ENCODE data around the gene ZFAND3.

ZFAND3 gene

GRCh38 chr6:38055203-38055589, 235.7 kb downstream of the ZFAND3 start:
- DNase-seq: no peak

GRCh38 chr6:38056361-38056760, 236.8 kb downstream of the ZFAND3 start:
- no peak for DNase-seq

- no peak for DNase-seq
These were observed 238.5 kb downstream of the ZFAND3 start for GRCh38 chr6:38057994-38058393.

DNA sequence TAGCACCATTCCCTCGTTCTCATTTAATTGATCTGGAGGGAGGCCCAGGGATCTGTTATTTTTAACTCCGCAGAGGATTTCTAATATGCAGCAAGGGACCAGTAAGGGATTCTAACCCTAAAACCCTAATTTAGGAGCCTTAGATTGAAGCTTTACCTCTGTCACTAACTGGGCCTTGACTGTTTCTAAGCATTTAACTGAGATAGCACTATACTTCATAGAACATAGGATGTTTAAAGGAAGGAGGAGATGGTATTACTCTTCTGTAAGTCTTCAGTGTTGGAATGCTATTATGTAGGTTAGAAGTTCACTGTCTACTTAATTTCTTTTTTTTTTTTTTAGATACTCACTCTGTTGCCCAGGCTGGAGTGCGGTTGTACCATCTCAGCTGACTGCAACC, 242.5 kb downstream of the ZFAND3 start:
- DNase-seq: no peak

DNA sequence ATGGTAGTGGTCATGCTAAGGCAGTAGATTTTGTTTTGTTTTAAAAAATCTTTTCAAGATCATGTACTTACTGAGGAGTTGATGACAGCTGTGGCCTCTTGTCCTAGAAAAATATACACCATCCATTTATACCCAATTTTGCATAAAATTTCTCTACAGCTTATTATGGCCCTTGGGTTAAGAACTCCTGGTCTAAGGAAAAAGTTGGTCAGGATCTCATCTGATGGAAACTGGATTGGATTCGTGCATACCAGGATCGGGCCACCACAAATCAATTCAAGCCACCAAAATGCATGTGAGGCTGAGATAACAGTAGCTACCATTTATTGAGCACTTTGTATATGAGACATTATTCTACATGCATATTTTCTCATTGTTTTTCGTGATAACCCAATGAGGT, 244.4 kb downstream of the ZFAND3 start:
- DNase-seq: no peak

GRCh38 chr6:38064431-38064830, 244.9 kb downstream of the ZFAND3 start:
- no peak for DNase-seq

DNA sequence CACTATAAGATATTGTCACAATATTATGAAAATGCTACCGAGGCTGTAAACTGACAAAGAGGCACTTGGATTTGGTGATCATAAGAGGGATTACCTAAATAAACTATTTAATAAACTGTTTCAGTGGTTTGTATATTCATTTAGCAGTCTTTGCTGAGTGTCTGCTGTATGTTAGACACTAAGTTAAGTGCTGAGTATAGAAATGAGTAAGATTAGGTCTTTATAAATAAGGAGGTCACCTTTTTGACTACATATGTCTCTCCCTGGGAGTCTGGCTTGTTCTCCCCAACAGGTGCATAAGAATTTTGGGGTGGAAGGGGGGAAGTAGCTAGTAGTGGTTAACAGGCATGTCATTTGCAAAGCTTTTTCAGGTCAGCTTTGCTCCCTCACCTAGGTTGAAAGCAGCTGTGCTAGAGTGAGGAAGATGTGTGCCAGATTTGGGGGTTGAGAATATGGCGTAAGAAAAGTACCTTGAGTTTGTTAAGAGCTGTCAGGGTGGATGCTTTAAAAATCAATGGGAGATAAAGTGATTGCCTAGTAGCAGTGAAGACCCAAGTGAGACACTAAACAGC, 246.3 kb downstream of the ZFAND3 start:
- DNase-seq: no peak

- DNase-seq: no peak
These were observed 247.9 kb downstream of the ZFAND3 start for GRCh38 chr6:38067263-38067980.

DNA sequence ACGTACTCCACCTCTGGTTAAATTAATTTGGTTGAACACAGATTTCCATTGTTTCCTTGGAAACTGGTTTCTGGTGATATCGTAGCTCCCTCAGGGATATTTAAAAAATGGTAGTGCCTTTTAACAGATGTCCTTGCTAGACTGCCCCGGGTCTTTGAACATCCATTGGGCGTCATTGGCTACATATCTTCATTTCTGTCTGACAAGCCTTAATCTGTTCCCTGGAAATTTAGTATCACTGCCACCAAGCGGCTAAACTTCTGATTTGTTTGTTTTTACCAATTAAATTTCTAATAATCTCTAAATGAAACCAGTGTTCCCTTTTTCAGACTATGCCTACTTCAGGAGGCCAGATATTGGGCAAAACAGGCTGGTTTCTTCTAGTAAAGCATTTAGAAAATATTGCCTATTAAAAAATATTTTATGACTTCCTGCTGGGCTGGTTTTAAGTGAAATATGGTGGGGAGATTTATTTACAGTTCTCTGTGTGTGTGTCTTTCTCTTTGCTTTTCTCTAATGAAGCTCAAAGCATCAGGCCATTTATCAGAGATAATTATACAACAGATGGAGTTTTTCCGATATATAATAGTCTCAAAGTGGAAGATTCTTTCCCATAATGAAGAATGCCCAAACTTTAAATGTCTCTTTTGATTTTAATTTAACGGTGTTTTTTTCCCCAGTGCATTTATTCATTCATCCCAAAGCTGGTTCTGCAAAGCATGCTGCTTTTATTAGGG, 249.5 kb downstream of the ZFAND3 start:
- no peak for DNase-seq

- DNase-seq: no peak
These were observed 258.0 kb downstream of the ZFAND3 start for GRCh38 chr6:38077488-38078030.

GRCh38 chr6:38078671-38079070, 259.1 kb downstream of the ZFAND3 start:
- DNase-seq: no peak

GRCh38 chr6:38079107-38079506, 259.6 kb downstream of the ZFAND3 start:
- DNase-seq: no peak

DNA sequence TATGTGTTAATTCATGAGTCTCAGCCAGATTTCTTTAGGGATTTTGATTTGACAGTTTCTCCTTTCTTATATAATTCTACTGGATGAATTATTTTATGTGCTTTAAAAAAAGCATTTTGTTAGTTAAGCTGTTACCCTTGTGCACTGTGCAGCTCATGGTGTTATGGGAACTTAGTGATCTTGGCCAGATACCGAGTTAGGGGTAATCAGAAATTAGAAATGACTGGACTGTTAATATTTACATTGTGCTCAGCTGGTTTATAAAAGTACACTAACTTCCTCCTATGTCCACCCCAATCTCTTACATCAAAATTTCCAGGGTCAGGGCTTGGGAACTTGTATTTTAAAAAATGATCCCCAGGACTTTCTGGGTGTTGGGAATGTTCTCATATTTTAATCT, 260.0 kb downstream of the ZFAND3 start:
- DNase-seq: no peak

DNA sequence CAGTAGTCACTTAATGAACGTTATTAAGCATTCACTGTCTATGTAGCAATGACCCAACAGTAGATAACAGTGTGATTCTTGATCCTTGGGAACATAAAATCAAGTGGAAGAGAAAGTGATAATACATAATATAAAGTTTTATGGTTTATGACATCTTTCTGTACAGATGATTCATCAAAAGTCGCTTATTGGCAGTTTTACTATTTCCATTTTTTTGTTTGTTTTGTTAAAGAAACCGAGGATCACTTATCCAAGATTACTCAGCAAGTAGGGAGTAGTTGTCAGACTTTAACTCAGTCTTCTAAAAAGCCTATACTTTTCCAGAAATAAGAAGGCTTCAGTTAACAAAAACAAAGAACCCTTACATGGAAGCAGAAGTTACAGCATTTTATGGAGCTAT, 260.8 kb downstream of the ZFAND3 start:
- DNase-seq: no peak

DNA sequence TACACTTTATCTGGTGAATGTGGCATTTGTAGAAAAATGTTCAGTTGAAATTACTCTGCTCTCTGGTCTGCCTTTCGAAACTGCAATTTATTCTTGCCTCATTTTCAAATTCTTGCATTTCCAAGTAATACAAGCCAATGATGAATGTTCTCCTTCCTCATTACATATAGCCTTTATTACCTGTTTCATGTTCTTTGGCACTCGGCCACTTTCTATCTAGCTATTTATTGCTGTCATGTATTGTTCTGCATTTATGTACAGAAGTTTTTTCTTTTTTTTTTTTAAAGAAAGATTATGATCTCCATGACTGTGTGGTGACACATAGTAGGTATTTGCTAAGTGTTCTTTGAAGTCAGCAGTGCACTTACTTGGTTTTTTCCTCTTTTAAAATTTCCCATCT, 261.4 kb downstream of the ZFAND3 start:
- DNase-seq: no peak

DNA sequence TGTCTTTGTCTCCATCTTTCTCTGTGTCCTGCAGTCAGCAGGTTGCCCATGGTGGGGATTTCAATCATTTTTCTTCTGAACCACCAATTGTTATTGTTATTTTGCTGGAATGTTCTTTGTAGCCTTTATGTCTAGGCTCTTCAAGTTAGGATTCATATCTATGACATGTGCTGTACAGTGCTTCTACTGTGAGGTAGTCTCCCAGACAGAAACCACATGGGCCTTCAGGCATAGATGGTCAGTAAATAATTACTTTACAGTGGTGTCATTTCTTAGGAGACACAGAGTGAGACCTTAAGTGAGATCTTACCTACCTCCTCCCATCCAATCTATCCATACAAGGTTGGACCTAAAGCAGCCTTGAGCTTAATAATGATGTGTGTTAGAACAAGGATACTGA, 265.5 kb downstream of the ZFAND3 start:
- DNase-seq: no peak

DNA sequence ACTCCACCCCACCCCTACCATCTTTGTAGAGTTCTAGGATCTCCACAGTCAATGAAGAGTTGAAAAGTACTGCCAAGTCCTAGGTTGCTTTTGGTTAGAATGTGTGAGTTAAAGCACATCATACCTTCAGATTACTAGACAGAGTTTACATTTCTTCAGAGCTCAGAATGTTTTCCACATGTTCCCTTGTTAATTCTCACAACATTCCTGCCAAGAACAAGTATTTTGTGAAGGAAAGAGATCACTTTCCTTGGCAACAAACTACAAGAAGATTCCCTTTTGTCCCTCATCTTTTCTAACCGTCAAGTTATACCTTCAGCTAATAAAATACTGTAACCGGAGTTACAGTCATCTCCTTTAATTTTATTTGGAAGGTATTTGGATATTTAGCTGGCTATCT, 266.8 kb downstream of the ZFAND3 start:
- no peak for DNase-seq

- no peak for DNase-seq
These were observed 268.5 kb downstream of the ZFAND3 start for GRCh38 chr6:38088010-38088409.

GRCh38 chr6:38088829-38089228, 269.3 kb downstream of the ZFAND3 start:
- DNase-seq: no peak

- DNase-seq: no peak
These were observed 272.1 kb downstream of the ZFAND3 start for GRCh38 chr6:38091613-38092012.

GRCh38 chr6:38092465-38092864, 272.9 kb downstream of the ZFAND3 start:
- no peak for DNase-seq

DNA sequence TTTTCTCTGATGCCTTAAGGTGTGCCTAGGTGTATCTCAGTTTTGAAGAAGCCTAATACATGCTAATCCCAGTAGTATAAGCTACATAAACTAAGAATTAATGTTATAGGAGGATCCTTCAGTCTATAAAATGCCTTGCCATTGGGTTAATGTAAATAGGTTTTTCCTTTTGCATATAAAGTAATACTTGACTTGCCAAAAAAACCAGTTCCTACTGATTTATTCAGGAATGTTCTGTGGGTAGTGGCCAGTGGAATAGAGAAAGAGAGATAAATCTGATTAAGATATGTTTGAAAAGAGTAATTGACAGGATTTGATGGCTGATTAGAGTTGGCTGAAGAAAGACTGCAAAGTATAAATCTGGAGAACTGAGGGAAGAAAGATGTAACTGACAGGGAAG, 273.4 kb downstream of the ZFAND3 start:
- DNase-seq: no peak

DNA sequence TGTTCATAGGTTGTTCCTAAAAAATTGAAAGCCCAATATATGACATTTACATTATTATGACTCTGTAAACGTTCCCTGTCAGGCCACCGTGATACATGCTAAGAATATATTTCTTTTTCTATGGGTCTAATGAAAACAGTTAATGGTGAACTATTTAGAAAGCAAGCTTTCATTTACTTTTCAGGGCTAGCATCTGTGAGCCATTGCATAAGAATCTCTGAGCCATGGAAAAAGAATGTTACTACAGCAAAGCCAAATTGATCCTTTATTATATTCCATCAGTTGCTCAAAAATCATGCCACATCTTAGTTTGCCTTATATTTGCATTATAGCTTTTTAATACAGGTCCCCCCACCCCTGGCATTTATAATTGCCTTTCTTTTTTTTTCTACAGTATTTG, 275.5 kb downstream of the ZFAND3 start:
- no peak for DNase-seq

GRCh38 chr6:38099221-38099620, 279.7 kb downstream of the ZFAND3 start:
- DNase-seq: no peak

All from activated naive CD4-positive, alpha-beta T cell (primary cell).